Activated CD8-positive, alpha-beta T cell treated with anti-CD3 and anti-CD28 coated beads for 36 hours (primary cell): ENCODE measurements around the gene PKLR. TPM values are rescaled to one million over a fixed set of nuclear protein-coding genes. Genes with fewer than 3 reads are reported as not detected.
"Not testable (repeated sequence)": the region's sequence is repeated elsewhere in the genome, so short reads cannot be mapped to it uniquely, and the experiment has no call there.

Source experiments
- ATAC-seq: fragments of 200-7000 bp; cut with Tn5 transposase; one replicate; pipeline ENCODE4 v1.10.0; 2021; ENCODE audit warnings: mild to moderate bottlenecking, moderate library complexity
- CTCF ChIA-PET: fragments of 350-600 bp; sonication (Branson Sonifier 250); formaldehyde crosslinking; loops from one replicate; lab custom pipeline; 2021; ENCODE audit warnings: antibody characterized with exemption; lab: Charles Lee
- POLR2A ChIA-PET: fragments of 350-600 bp; sonication (Branson Sonifier 250); formaldehyde crosslinking; loops from one replicate; lab custom pipeline; 2021; ENCODE audit warnings: antibody characterized with exemption; lab: Charles Lee
- DNase-seq: peaks from one replicate; pipeline ENCODE4 v3.0.0-alpha.2; 2020
- H3K27ac Mint-ChIP-seq: one replicate; pipeline ENCODE4 v1.8.0; 2021; ENCODE audit warnings: mild to moderate bottlenecking, mixed read lengths
- H3K27me3 Mint-ChIP-seq: one replicate; pipeline ENCODE4 v1.8.0; 2021; ENCODE audit warnings: mixed read lengths
- H3K36me3 Mint-ChIP-seq: one replicate; pipeline ENCODE4 v1.8.0; 2021; ENCODE audit warnings: low read depth, mixed read lengths
- H3K4me1 Mint-ChIP-seq: one replicate; pipeline ENCODE4 v1.8.0; 2021; ENCODE audit warnings: low read depth, mixed read lengths
- H3K4me3 Mint-ChIP-seq: one replicate; pipeline ENCODE4 v1.8.0; 2021; ENCODE audit warnings: mild to moderate bottlenecking, moderate library complexity, mixed read lengths
- H3K9me3 Mint-ChIP-seq: one replicate; pipeline ENCODE4 v1.8.0; 2021; ENCODE audit warnings: mixed read lengths
- intact Hi-C: fragments of 100-400 bp; cut with micrococcal nuclease; formaldehyde crosslinking; loops from one replicate; pipeline ENCODE4 v1.10.0; 2022
- total RNA-seq, 2 experiments: library from RNA; stranded (reverse); gene quantifications; one replicate each; pipeline ENCODE4 v1.2.3, GENCODE V29; 2021
- TF ChIP-seq, protein P1 (sequence below): fragments of 200-600 bp; IDR thresholded peaks from one replicate; pipeline ENCODE4 v1.8.0; 2022; ENCODE audit warnings: antibody characterized with exemption, mild to moderate bottlenecking

The PKLR gene
- total RNA-seq, 2 experiments from 2014 or later = not detected

DNA sequence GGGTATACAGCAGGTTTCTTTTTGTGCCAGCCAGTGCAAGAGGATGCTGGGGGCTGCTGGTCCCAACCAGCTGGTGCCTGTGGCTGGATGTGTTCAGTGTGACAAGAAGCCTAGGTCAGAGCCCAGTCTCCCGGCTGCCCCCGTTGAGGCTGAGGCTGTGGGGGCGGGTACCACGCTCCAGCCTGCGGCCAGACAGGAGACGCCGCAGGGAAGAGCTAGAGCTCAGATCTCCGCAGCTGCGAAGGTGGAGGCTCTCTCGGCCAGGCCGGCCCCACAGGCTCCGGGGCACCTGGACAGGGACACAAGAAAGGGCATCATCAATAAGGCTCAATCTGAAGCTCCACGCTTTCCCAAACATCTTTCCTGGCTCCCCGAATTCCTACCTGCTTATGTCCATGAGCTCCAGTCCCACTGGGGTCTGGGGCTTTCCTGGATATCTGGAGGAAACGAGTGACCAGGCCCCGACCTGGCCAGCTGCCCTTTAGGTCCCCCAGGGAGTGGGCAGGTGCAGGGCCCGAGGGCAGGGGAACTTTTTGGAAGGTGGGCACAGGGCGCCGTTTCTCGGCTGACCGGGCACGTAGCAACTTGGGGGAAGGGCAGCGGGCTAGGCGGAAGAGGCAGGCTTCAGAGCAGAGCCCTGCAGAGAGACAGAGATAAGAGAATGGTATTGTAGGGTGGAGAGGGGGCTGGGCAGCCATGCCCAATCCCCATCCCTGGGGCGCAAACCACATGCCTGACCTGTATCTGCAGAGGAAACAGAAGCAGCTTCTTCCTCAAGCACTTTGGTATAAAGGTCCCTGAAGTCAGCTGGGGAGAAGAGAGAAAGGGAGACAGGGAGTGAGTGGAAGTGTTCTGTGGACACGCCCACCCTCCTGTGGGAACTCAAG, 53.3 kb downstream of the PKLR start:
- no peaks in the 10 kb centered on the region for H3K9me3 Mint-ChIP-seq
- ChIA-PET POLR2A (interaction anchor here (0.6 to 1.9 kb wide), 3 partner anchors 22 to 54 kb away, joined by 3 to 4 read pairs (median 3); no protein-coding TSS in a partner anchor), CTCF (interaction anchor here (0.7 to 6.9 kb wide), 6 partner anchors 10 to 80 kb away, joined by 3 to 232 read pairs (median 52); partner anchors contain the start of genes CLK2, FDPS, RUSC1 and SCAMP3)
- peaks cover 23% of the 10 kb centered on the region for H3K4me1 Mint-ChIP-seq
- intact Hi-C loops = no loop called here
- TF ChIP-seq, protein P1, sequence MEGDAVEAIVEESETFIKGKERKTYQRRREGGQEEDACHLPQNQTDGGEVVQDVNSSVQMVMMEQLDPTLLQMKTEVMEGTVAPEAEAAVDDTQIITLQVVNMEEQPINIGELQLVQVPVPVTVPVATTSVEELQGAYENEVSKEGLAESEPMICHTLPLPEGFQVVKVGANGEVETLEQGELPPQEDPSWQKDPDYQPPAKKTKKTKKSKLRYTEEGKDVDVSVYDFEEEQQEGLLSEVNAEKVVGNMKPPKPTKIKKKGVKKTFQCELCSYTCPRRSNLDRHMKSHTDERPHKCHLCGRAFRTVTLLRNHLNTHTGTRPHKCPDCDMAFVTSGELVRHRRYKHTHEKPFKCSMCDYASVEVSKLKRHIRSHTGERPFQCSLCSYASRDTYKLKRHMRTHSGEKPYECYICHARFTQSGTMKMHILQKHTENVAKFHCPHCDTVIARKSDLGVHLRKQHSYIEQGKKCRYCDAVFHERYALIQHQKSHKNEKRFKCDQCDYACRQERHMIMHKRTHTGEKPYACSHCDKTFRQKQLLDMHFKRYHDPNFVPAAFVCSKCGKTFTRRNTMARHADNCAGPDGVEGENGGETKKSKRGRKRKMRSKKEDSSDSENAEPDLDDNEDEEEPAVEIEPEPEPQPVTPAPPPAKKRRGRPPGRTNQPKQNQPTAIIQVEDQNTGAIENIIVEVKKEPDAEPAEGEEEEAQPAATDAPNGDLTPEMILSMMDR = no peak
- no peak for DNase-seq
- H3K4me3 Mint-ChIP-seq = no peak overlapping the region
- no peak overlapping the region for H3K27ac Mint-ChIP-seq
- H3K27me3 Mint-ChIP-seq = peaks cover 2% of the 10 kb centered on the region
- peaks cover 19% of the 10 kb centered on the region for H3K36me3 Mint-ChIP-seq
- ATAC-seq = no peak

DNA sequence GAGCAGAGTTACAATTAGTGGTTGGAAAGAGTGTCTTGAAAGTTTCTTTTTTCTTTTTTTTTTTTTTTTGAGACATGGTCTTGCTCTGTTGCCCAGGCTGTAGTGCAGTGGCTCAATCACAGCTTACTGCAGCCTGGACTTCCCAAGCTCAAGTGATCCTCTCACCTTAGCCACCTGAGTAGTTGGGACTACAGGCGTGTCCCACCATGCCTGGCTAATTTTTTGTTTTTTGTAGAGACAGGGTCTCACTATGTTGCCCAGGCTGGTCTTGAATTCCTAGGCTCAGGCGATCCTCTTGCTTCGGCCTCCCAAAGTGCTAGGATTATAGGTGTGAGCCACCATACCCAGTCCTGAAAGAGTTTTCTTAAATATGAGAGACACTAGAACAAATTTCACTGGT, 54.4 kb downstream of the PKLR start:
- H3K27ac Mint-ChIP-seq, ATAC-seq, H3K4me3 Mint-ChIP-seq, intact Hi-C loops, DNase-seq, H3K9me3 Mint-ChIP-seq, H3K27me3 Mint-ChIP-seq: not testable (repeated sequence)
- POLR2A ChIA-PET = interaction anchor here (0.8 to 1.5 kb wide), 2 partner anchors 21 to 54 kb away, joined by 3 read pairs; no protein-coding TSS in a partner anchor
- peaks cover 19% of the 10 kb centered on the region for H3K36me3 Mint-ChIP-seq
- CTCF ChIA-PET = interaction anchor here (0.7 to 6.9 kb wide), 6 partner anchors 11 to 76 kb away, joined by 3 to 232 read pairs (median 42); partner anchors contain the start of genes CLK2, FDPS, RUSC1 and SCAMP3
- H3K4me1 Mint-ChIP-seq = peaks cover 31% of the 10 kb centered on the region

DNA sequence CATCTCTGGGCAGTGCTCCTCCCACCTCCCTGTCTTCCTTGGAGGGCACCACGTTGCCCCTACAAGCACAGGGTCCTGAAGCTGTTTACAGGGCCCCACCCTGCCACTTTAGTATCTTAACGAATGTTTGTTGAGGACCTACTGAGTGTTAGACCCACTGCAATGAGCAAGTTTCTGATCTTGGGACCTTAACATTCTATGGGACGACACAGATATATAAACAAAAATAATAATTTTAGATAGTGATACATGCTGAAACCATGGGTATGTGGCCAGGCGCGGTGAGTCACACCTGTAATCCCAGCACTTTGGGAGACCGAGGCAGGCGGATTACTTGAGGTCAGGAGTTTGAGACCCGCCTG, 56.1 kb downstream of the PKLR start:
- Mint-ChIP-seq H3K27ac (peak overlapping the region; percentile 95), H3K4me3 (peak overlapping the region; percentile 71), H3K9me3 (no peaks in the 10 kb centered on the region), H3K27me3 (peaks cover 2% of the 10 kb centered on the region), H3K36me3 (peaks cover 22% of the 10 kb centered on the region), H3K4me1 (peaks cover 41% of the 10 kb centered on the region)
- TF ChIP-seq, protein P1 = no peak
- intact Hi-C loops = no loop called here
- POLR2A ChIA-PET = interaction anchor here (0.6 to 3.7 kb wide), 17 partner anchors 9 to 448 kb away, joined by 3 to 33 read pairs (median 4); partner anchors contain the start of genes MTX1, SCAMP3 and THBS3
- CTCF ChIA-PET = interaction anchor here (0.7 to 2.5 kb wide), 7 partner anchors 12 to 154 kb away, joined by 3 to 18 read pairs (median 3); partner anchors contain the start of genes MTX1 and THBS3
- no peak for DNase-seq
- ATAC-seq = no peak

GRCh38 chr1:155244368-155245162, 56.7 kb downstream of the PKLR start:
- Mint-ChIP-seq H3K9me3 (no peaks in the 10 kb centered on the region), H3K4me3 (peak overlapping the region; percentile 71), H3K4me1 (peaks cover 41% of the 10 kb centered on the region), H3K36me3 (peaks cover 22% of the 10 kb centered on the region), H3K27me3 (peaks cover 2% of the 10 kb centered on the region), H3K27ac (peak overlapping the region; percentile 95)
- intact Hi-C loops = loop anchor here (5.0 kb wide), 1 partner anchor 37 kb away; the partner anchor contains the start of genes MTX1 and THBS3
- TF ChIP-seq, protein P1 = peak; percentile 39
- ChIA-PET CTCF (interaction anchor here (0.7 to 2.5 kb wide), 12 partner anchors 8 to 154 kb away, joined by 3 to 18 read pairs (median 4); partner anchors contain the start of genes KRTCAP2, MTX1 and THBS3), POLR2A (interaction anchor here (0.6 to 3.7 kb wide), 29 partner anchors 9 to 501 kb away, joined by 3 to 33 read pairs (median 4); partner anchors contain the start of genes CLK2, KRTCAP2, MTX1 and SCAMP3)
- ATAC-seq (peak; percentile 97), DNase-seq (peak; percentile 100)
